SHP77 treated with DMSO at 0.1 percent for 48 hours (cell line): ENCODE measurements around the gene SNAPC2.
"Not testable (repeated sequence)": the region's sequence is repeated elsewhere in the genome, so short reads cannot be mapped to it uniquely, and the experiment has no call there.

Source experiments
- DNase-seq: peaks from one replicate; lab custom pipeline; 2025; lab: John Stamatoyannopoulos, UW

SNAPC2 gene

GRCh38 chr19:7908742-7909461, 11.2 kb upstream of the SNAPC2 start:
- DNase-seq: no peak

GRCh38 chr19:7909471-7910067, 10.6 kb upstream of the SNAPC2 start:
- DNase-seq: no peak

- no peak for DNase-seq
Measured at GRCh38 chr19:7910321-7911161, 9.6 kb upstream of the SNAPC2 start.

GRCh38 chr19:7911508-7912143, 8.5 kb upstream of the SNAPC2 start:
- DNase-seq: no peak

- DNase-seq: no peak
Measured at GRCh38 chr19:7912144-7912696, 7.9 kb upstream of the SNAPC2 start.

GRCh38 chr19:7912697-7913564, 7.2 kb upstream of the SNAPC2 start:
- DNase-seq: no peak

- no peak for DNase-seq
Measured at GRCh38 chr19:7913652-7914051, 6.5 kb upstream of the SNAPC2 start.

GRCh38 chr19:7914099-7914498, 6.0 kb upstream of the SNAPC2 start:
- no peak for DNase-seq

GRCh38 chr19:7914598-7915045, 5.5 kb upstream of the SNAPC2 start, which contains the start of gene TGFBR3L:
TGFBR3L (plus strand) TSS chr19:7914830.
- DNase-seq: no peak

GRCh38 chr19:7915250-7916102, 4.7 kb upstream of the SNAPC2 start:
- DNase-seq: no peak

GRCh38 chr19:7916103-7916954, 3.8 kb upstream of the SNAPC2 start:
- no peak for DNase-seq

- DNase-seq: no peak
Measured at GRCh38 chr19:7916955-7917266, 3.2 kb upstream of the SNAPC2 start.

- DNase-seq: peak; percentile 6
Measured at GRCh38 chr19:7917267-7918061, 2.7 kb upstream of the SNAPC2 start.

GRCh38 chr19:7918062-7918614, 2.0 kb upstream of the SNAPC2 start:
- not testable (repeated sequence) for DNase-seq

- DNase-seq: no peak
Measured at GRCh38 chr19:7918615-7919421, 1.3 kb upstream of the SNAPC2 start.

GRCh38 chr19:7920519-7921301, 572 bp downstream of the SNAPC2 start:
- DNase-seq: peak; percentile 88
